HEK293 (cell line): Measurements from ENCODE around the gene FANCD2OS.

Experiments
- BCL11A ChIP-seq: fragments of 450-650 bp; formaldehyde crosslinking; IDR thresholded peaks from 2 replicates; pipeline ENCODE4 v1.5.1; 2016; ENCODE audit warnings: low read depth, missing biosample characterization, missing genetic modification characterization
- PRDM2 ChIP-seq: fragments of 450-650 bp; formaldehyde crosslinking; IDR thresholded peaks from 2 replicates; pipeline ENCODE4 v1.5.1; 2016; ENCODE audit warnings: missing biosample characterization, missing genetic modification characterization, borderline replicate concordance
- PRDM4 ChIP-seq: fragments of 450-650 bp; formaldehyde crosslinking; IDR thresholded peaks from 2 replicates; pipeline ENCODE4 v1.5.1; 2017; ENCODE audit warnings: missing biosample characterization, missing genetic modification characterization
- ZNF140 ChIP-seq: fragments of 450-650 bp; formaldehyde crosslinking; IDR thresholded peaks from 2 replicates; pipeline ENCODE4 v1.5.1; 2016; ENCODE audit warnings: missing biosample characterization, missing genetic modification characterization
- ZNF184 ChIP-seq: fragments of 450-650 bp; IDR thresholded peaks from 2 replicates; pipeline ENCODE4 v1.5.1; 2018; ENCODE audit warnings: missing biosample characterization, mild to moderate bottlenecking, missing genetic modification characterization
- ZNF311 ChIP-seq: fragments of 450-650 bp; formaldehyde crosslinking; IDR thresholded peaks from 2 replicates; pipeline ENCODE4 v1.5.1; 2017; ENCODE audit warnings: missing biosample characterization, missing genetic modification characterization, borderline replicate concordance
- ZNF341 ChIP-seq: fragments of 450-650 bp; formaldehyde crosslinking; IDR thresholded peaks from 2 replicates; pipeline ENCODE4; 2016; ENCODE audit warnings: low read depth, missing biosample characterization, missing genetic modification characterization
- ZNF404 ChIP-seq: fragments of 450-650 bp; formaldehyde crosslinking; IDR thresholded peaks from 2 replicates; pipeline ENCODE4 v1.5.1; 2017; ENCODE audit warnings: missing biosample characterization, missing genetic modification characterization
- ZNF501 ChIP-seq: fragments of 450-650 bp; formaldehyde crosslinking; IDR thresholded peaks from 2 replicates; pipeline ENCODE4 v1.5.1; 2016; ENCODE audit warnings: missing biosample characterization, missing genetic modification characterization
- ZNF792 ChIP-seq: fragments of 450-650 bp; formaldehyde crosslinking; IDR thresholded peaks from 2 replicates; pipeline ENCODE4 v1.5.1; 2016; ENCODE audit warnings: missing biosample characterization, missing genetic modification characterization
- TF ChIP-seq, protein P1 (sequence below): fragments of 450-650 bp; formaldehyde crosslinking; IDR thresholded peaks from 2 replicates; pipeline ENCODE4 v1.5.1; 2016; ENCODE audit warnings: missing biosample characterization, missing genetic modification characterization

DNA sequence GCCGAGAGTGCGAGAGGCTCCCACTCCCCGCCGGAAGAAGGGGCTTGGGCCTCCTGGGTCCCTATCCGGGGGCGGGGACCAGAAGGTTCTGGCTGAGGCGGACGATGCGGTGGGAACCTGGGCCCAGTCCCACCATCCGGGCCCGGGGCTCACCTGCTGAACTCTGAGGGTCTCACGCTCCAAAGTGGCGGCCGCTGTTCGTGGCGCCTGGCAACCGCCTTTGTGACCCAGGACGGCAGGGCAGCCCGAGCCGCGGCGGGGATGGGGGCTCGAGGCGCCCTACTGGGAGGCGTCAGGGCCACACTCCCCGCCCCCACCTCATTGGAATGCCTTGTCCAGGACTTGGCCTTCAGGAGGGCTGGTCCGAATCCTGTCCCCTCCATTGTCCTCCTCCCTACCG is at the start of gene FANCD2OS:
- TF ChIP-seq ZNF140 (tag by site-specific recombination) (no peak), BCL11A (tag by site-specific recombination) (no peak), ZNF311 (tag by site-specific recombination) (no peak), ZNF792 (tag by site-specific recombination) (no peak), ZNF404 (tag by site-specific recombination) (no peak), ZNF501 (tag by site-specific recombination) (no peak), PRDM2 (tag by site-specific recombination) (no peak), PRDM4 (no peak), ZNF341 (tag by site-specific recombination) (no peak), ZNF184 (tag by site-specific recombination) (no peak)
- TF ChIP-seq, protein P1, sequence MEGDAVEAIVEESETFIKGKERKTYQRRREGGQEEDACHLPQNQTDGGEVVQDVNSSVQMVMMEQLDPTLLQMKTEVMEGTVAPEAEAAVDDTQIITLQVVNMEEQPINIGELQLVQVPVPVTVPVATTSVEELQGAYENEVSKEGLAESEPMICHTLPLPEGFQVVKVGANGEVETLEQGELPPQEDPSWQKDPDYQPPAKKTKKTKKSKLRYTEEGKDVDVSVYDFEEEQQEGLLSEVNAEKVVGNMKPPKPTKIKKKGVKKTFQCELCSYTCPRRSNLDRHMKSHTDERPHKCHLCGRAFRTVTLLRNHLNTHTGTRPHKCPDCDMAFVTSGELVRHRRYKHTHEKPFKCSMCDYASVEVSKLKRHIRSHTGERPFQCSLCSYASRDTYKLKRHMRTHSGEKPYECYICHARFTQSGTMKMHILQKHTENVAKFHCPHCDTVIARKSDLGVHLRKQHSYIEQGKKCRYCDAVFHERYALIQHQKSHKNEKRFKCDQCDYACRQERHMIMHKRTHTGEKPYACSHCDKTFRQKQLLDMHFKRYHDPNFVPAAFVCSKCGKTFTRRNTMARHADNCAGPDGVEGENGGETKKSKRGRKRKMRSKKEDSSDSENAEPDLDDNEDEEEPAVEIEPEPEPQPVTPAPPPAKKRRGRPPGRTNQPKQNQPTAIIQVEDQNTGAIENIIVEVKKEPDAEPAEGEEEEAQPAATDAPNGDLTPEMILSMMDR = no peak
